Colon (tissue), 2 donors: ENCODE results near the gene GEMIN7.

Source experiments
- FAIRE-seq: peaks from 2 replicates; lab custom pipeline; 2012; peaks lifted over from hg19 to GRCh38; lab: Jason Lieb, UNC
- donor health status: control.
- donor health status: control.

Gene GEMIN7

DNA sequence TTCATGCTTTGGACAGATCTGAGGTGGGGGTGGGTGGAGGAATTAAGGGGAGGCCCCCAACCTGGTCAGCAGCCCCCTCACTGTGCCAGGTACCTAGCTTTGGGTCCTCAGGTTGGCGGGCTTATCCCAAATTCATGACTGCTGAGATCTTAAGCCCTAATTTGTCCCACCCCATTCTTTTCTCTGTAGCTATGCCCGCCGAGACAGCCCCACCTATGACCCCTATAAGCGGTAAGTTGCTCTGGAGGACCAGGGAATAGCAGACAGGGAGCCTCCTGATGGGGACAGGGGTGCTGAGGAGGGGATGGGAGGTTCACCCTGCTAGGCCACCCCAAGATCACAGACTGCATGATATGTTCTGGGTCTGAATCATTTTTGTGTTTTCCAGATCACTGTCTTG lies 17.1 kb upstream of the GEMIN7 start:
- no peak for FAIRE-seq

DNA sequence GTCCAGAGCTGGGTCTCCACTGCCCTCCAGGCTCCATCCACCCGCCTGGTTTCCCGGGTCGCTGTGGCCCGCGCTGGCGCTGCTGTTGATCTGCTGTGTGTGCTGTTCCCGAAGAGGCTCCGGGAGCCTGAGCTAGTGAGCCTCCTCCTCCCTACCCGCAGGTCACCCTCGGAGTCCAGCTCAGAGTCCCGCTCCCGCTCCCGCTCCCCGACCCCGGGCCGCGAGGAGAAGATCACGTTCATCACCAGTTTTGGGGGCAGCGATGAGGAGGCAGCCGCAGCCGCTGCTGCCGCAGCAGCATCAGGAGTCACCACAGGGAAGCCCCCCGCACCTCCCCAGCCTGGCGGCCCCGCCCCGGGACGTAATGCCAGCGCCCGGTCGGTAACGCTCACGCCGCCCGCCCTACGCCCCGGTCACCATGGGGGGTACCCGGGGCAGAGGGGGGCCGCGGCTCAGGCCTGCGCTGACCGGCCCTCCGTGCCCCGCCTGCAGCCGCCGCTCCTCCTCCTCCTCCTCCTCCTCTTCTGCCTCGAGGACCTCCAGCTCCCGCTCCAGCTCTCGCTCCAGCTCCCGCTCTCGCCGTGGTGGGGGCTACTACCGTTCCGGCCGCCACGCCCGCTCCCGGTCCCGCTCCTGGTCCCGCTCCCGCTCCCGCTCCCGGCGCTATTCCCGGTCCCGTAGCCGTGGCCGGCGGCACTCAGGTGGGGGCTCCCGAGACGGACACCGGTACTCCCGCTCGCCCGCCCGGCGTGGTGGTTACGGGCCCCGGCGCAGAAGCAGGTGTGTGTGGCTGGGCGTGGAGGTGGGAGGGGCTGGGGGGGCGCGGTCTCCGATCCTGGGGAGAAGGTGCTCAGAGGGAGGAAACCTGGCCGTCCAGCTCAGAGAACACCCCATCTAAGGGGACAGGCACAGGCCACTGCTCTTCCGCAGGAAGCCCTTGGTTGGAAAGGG lies 14.9 kb upstream of the GEMIN7 start:
- no peak for FAIRE-seq

DNA sequence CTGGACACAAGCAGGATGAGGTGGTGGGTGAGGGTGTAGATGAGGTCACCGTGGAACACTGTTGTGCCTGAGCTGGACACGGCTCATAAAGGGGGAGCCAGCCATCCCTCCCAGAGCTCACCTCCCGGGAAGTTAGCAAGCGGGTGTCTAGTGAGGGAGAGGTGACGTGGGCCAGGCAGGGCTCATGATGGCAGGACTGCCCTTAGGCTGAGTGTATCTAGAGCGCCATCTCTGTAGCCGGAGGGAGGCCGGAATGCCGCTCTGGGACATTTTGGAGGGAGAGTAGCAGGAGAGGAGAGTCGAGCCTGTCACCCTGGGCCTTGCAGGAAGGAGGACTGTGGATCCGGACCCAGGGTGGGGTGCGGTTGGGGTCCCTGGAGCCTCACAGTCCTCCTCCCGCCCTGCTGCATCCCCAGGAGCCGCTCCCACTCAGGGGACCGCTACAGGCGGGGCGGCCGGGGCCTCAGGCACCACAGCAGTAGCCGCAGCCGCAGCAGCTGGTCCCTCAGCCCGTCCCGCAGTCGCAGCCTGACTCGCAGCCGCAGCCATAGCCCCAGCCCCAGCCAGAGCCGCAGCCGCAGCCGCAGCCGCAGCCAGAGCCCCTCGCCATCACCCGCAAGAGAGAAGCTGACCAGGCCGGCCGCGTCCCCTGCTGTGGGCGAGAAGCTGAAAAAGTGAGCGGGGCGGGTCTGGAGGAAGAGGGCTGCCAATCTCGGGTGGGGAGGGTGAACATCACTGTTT lies 12.0 kb upstream of the GEMIN7 start:
- FAIRE-seq: no peak

DNA sequence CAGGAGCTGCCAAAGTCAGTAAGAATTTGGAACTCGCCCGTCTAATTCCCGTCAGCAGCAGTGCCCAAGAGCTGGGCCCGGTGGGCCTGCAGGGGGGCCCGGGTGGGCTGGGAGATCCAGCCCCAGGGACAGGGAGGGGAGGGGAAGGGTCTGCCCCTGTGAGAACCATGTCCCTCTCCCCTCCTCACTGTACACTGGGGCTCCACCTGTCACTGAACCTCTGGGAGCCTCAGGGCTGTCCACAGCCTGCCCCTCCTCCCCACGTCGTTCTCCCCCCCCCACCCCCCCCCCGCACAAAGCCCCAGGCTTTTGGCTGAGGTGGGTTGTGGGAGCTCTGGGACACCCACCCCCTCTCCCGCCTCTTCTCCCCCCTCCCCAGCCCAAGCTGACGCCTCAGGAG lies 11.0 kb upstream of the GEMIN7 start:
- no peak for FAIRE-seq

DNA sequence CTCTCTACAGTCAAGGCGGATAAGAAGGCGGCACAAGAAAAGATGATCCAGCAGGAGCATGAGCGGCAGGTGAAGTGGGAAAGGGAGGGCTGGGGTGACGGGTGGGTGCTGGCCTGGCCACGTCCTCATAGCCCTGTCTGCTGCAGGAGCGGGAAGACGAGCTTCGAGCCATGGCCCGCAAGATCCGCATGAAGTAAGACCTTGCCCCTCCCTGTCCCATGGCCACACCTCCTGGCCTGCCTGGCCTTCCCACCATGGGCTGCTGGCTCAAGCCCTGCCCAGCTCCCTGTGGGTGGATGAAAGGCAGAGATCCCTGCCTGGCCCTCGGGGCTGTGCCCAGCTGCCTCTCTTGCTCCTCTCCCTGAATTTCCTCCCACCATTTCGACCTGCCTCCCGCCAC lies 10.0 kb upstream of the GEMIN7 start:
- no peak for FAIRE-seq

DNA sequence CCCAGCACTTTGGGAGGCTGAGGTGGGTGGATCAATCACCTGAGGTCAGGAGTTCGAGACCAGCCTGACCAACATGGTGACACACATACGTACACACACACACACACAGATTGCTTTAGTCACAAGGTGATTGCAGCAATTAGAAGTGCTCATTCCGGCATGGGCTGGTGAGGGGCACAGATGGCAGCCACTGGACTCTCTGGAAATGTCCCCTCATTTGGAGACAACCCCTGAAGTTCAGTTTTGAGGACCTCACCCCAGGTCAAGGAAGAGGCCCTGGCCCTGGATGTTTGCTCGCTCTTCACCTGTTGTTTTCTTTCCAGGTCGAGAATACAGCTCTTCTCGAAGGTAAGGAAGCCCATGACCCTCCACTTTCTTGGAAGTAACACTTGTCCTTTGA lies 8.8 kb upstream of the GEMIN7 start:
- FAIRE-seq: no peak

DNA sequence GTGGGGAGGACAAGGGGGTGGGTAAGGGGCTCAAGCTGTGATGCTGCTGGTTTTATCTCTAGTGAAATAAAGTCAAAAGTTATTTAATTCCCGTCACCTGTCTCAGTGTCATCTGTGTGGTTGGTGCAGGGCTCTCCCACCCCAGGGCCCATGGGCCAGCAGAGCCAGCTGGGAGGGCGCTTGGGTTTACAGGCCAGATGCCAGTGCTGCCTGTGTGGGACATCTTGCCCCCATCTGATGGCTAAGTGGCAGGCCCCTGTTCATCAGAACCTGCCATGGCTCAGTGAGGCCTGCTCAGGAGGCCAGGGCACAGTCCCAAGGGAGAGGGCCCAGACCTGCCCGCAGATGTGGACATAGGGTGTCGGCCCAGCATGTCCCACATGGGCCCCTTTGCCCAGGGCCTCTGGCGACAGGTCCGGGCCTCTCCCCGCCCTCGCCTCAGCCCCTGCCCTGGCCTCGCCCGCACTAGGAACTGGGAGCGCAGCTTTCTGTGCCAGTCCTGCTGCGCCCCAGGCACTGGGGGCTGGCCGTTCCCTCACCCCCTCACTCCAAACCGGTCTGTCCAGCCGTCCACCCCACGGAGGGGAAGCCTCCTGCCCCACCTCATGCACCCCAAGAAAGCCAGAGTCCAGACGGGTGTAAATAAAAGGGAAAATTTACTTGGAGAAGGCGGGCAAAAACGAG lies 8.1 kb upstream of the GEMIN7 start:
- no peak for FAIRE-seq

DNA sequence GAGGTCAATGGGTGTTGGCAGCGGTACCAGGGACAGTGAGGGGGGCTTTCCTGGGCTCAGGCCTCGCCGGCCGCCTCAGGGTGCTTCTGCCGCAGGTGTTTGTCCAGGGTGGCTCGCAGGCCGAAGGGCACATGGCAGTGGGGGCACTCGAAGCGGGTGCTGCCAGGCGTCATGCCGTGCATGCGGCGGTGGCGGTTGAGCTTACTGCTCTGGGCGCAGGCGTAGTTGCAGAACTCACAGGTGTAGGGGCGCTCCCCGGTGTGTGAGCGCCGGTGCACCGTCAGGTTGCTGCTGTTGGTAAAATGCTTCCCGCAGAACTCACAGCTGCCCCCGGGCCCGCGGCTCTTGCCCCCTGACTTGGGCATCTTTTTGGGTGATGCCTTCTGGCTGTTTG lies 7.5 kb upstream of the GEMIN7 start:
- no peak for FAIRE-seq

DNA sequence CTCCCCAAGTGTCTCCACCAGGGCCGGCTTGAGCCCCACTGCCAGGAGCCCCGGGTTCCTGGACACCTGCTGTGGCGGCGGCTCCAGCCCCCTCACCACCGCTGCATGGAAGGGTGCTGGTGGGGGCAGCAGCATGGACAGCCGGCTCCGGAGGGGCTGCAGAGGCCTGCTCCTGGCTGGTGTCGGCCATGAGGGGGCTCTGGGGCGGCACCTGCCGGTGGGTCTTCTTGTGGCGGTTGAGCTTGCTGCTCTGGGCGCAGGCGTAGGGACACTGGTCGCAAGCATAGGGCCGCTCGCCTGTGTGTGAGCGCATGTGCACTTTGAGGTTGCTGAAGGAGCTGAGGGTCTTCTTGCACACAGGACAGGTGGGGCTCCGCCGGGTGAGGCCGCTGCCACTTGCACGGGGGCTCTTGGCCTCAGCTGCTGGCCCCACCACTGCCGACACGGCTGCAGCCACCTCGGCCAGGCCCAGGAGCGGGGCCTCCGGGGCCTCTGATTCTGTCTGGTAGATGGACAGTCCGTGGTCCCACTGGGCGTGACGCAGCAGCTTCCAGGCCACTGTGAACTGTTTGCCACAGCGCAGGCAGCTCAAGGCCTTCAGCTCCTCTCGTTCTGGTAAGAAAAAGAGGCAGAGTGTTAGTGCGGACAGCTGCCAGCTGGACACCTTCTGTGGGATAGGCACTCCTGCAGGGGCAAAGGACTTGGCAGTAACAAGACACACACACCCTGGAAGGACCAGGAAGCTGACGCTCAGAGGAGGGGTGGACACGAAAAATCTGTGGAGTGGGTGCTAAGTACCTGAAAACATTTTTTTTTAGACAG lies 6.9 kb upstream of the GEMIN7 start:
- no peak for FAIRE-seq

DNA sequence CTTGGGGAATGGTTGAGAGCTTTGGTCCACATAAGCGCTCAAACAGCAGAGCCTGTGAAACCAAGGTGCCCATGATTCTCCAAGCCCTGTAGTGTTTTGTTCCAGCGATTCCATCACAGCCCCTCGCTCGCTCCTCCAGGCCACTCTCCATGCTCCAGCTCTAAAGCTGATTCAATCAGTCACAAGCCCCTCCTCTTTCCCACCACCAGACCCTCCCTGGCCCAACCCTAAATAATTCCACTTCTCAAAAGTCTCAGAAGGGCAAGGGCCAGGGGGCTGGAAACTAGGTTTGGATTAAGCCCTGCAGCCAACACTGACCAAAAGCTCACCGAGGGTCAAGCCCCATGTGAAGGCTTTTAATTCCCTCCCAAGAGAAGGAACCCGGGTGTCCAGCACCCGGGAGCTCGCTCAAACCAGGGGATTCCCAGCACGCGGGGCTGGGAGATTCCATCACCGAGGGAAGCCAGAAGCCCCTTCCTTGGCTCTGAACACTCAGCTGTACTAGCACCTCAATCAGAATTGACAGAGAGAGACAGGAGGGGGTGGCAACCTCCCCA lies 4.2 kb upstream of the GEMIN7 start:
- FAIRE-seq: no peak

DNA sequence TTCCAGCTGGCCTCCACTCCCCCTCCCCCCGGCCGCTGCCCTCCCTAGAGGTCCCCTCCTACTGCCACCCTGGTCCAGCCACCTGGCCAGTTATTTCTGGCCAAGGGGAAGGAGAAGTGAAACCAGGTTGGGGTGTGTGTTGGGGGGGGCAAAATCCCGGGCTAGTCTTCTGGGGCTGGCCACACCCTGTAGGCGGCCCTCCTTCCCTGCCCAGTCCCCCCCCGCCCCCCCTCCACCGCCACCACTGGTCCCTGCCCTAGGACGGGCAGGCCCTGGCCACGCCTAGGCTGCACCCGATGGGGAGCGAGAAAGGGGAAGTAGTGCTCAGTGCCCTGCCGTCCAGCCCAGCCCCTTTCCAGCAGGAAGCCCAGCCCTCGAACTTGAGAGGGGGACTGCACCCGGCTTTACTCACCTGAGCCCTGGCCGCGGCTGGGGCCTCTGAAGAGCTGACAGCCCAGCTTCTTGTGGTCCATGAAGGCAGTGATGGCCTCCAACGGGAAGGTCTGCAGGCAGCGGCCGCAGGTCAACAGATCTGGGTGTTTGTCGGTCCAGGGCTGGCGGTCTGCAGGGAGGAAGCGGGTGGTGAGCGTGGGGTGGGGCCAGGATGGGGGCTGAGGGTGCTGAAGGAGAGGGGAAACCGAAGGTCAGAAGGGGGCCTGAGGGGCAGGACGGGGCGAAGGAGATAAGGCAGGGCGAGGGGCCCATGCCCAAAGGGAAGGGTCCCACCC lies 3.6 kb upstream of the GEMIN7 start:
- FAIRE-seq: no peak

DNA sequence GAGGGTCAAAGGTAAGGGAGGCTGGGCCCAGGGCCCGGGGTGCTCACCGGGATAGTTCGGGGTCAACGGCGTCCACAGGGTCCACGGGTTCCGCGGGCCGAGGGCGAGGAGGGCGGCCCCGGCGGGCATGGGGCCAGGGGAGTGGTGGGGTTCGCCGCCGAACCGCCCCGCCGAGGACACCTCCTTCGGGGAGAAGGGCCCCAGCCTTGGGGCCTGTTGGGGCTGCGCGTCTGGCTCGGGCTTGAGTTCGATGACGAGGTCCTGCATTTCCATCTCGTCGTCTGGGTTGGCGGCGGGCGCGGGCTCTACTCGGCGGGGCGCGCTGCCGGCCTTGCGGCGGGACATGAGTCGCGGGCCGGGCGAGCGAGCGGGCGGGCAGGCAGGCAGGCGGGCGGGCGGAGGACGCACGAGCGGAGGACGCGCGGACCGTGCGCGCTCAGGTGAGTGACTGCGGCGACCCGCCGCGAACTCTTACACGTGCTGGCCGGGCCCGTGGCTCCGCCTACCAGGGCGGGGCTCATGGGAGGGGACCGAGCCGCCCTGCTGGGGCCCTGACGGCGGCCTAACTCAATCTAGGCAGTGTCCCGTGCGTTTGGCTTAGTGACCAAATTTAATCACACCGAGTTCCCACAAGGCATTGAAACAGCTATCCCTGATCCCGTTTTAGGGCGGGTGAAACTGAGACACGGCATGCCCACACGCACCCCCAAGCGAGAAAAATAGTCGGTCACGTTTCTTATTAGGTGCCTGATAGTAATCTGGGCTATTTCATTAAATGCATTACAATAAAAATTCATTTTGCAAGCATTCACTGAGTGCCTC lies 2.8 kb upstream of the GEMIN7 start, which contains the start of gene ZNF296:
Gene ZNF296, minus strand, starts transcription at position 450 of the 822 bp plus-strand sequence. Its CDS starts 105 bp downstream, at position 345.
- no peak for FAIRE-seq

DNA sequence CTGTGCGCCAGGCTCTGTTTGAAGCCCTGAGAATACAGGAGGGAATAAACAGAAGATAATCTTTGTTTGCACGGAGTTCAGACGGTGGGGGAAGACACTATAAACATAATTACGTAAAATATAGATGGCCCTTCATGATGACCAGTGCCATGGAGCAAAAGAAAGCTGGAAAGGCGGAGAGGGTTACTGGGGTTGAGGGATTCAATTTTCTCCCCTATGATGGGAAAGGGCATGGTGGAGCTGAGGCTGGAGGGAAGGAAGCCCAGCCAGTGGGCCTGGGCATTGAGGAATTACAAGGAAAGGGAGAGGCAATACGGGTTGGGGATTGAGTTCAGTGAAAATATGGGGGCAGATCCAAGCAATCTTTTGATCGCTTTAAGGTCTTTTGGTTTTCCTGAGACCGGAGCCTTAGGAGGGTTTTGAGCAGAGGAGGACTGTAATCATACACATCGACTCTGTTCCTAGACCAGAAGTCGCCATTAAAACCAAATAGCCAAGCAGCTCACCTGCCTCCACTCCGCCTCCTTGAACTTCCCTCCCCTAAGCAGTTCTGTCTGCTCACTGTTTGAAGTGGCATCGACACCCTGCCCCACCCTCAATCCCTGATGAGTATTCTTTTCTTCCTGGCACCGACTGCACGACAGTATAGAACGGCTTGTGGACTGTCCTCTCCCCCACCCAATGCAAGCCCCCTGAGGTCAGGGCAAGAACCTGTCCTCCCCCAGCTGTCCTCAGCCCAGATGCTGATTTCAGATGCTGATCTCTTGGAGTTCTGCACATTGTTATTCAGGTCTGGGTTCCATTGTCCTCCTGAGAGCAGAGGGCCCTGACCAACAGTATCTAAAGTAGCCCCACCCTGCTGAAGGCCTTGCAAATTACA lies 2.0 kb upstream of the GEMIN7 start:
- FAIRE-seq: no peak

DNA sequence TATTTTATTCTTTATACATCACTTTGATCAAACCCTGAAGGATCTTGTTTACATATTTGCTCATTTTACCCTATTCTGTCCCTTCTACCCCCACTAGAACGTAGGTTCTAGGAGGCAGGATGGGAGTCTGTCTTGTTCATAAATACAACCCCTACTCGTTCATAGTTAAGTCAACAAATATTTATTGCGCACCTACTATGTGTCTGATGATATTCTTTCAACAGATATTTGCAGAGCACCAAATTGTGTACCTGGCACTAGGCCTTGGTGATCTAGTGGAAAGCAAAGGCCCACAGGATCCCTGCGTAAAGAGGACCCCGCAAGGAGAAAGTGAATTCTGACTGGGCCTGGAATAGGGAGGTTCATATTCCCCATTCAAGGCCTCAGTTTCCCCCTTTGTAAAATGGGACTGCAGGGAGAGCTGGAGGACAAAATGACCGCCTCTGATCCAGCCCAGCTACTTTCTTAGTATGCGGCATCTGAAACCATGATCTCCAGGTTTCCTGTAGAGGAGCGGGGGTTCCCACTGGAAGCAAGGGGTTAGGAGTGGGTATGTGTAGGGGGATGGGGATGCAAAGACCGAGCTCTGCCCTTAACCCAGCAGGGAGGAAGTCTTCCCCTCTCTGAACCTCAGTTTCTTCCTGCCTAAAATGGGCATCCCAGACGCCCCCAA lies 534 bp upstream of the GEMIN7 start:
- no peak for FAIRE-seq

DNA sequence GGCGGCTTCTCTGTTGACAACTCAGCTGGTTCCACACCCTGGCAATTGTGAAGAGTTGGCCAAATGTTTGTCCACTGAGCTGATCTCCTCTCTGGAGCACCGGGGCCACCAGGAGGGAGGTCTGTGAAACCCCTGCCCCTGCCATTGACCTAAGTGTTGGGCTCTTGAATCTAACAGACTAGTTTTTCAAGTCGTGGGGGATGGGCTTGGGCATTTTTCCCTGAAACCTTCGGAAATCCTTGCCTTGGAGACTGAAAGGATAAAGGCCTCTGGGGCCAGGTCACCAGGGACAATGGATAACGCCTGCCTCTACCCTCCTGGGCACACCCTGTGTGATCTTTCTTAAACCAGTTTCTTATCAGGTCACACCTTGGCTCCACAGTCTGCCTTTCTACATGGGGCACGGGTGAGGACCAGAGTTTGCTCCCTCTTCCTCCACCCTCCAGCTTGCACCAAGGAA lies 881 bp downstream of the GEMIN7 start:
- no peak for FAIRE-seq

DNA sequence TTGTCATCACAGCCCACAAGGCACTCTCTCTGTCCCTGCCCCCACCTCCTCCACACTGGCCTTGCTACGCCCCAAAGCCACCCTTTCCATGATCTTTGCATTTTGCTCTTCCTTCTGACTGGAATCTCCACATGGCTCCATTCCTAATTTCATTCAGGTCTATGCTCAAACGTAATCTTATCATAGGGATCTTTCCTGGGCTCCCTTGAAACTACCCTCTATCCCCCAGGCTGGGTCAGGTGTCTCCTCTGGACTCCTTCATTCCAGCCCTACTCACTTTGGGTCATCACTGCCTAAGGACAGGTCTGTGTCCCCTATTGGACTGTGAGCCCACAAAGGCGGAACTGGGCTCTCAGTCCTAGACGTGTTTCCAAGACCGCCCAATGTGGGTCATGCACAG lies 3.1 kb downstream of the GEMIN7 start:
- FAIRE-seq: no peak

DNA sequence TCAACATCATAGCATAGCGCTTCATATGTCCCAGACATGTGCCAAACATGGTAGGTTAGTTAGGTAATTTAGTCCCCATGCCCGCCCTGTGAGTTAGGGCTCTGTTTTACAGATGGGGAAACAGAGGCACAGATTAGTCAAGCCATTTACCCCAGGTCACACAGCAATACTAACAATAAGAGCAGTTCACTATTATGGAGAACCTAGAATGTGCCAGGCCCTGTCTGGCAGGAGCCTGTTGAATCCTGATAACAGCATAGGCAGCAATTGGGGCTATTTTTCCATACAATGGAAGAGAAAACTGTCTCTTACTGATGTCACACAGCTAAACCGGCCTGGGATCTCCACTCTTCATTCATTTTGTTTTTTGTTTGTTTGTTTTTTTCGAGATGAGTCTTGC lies 7.4 kb downstream of the GEMIN7 start:
- no peak for FAIRE-seq

DNA sequence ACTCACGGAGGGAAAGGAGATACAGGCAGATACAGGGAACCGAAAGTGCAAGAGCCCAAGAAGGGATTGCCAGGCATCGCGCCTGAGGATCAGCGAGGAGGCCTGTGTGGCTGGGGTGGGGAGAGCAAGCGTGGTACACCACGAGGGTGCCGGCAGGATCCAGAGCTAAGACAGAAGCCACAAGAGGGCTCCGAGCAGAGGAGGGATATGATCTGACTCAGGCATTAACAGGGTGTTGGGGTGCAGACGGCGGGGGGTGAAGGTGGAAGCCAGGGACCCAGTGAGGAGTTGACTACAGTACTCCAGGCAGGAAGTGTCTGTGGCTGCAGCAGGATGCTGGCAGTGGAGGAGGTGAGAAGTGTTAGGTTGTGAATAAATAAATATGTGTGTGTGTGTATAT lies 8.5 kb downstream of the GEMIN7 start:
- FAIRE-seq: no peak
